ENCODE data around the gene HMCN2.

DNA sequence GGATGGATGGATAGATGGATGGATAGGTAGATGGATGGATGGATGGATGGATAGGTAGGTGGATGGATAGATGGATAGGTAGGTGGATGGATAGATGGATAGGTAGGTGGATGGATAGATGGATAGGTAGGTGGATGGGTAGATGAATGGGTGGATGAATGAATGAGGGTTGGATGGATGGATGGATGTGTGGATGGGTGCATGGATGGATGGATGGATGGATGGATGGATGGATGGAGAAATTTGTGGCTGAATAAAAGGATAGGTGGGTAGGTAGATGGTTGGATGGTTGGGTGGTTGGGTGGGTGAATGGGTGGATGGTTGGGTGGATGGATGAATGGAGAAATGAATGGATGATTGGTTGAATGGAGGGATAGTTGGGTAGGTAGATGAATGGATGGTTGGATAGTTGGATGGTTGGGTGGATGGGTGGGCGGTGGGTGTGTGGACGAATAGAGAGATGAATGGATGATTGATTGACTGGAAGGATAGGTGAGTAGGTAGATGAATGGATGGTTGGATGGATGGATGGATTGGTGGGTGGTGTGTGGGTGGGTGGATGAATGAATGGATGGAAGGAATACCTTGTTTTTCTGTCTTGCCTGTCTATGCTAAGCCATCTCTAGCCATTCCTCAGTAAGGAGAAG is 108.2 kb downstream of the HMCN2 start:
- TF ChIP-seq, protein P1, sequence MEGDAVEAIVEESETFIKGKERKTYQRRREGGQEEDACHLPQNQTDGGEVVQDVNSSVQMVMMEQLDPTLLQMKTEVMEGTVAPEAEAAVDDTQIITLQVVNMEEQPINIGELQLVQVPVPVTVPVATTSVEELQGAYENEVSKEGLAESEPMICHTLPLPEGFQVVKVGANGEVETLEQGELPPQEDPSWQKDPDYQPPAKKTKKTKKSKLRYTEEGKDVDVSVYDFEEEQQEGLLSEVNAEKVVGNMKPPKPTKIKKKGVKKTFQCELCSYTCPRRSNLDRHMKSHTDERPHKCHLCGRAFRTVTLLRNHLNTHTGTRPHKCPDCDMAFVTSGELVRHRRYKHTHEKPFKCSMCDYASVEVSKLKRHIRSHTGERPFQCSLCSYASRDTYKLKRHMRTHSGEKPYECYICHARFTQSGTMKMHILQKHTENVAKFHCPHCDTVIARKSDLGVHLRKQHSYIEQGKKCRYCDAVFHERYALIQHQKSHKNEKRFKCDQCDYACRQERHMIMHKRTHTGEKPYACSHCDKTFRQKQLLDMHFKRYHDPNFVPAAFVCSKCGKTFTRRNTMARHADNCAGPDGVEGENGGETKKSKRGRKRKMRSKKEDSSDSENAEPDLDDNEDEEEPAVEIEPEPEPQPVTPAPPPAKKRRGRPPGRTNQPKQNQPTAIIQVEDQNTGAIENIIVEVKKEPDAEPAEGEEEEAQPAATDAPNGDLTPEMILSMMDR (IDR thresholded peaks at IDR 0.05; ENCODE audit: low read length) = no peak
- no peak for TF ChIP-seq EZH2 (optimal IDR thresholded peaks at IDR 0.05; ENCODE audit: low read depth, low read length)
